Measurements from ENCODE around the gene KLK12.
"Not testable (repeated sequence)": the region's sequence is repeated elsewhere in the genome, so short reads cannot be mapped to it uniquely, and the experiment has no call there.

KLK12 gene

GRCh38 chr19:51015691-51016267, 19.0 kb downstream of the KLK12 start:
- DNase-seq (ENCODE audit: low read depth) = no peak

GRCh38 chr19:51014242-51014641, 20.6 kb downstream of the KLK12 start:
- DNase-seq (ENCODE audit: low read depth) = no peak

- DNase-seq (ENCODE audit: low read depth) = no peak
Observed at GRCh38 chr19:51012661-51013190, 22.1 kb downstream of the KLK12 start.

- DNase-seq (ENCODE audit: low read depth) = no peak
Observed at GRCh38 chr19:51010066-51010795, 24.6 kb downstream of the KLK12 start.

DNA sequence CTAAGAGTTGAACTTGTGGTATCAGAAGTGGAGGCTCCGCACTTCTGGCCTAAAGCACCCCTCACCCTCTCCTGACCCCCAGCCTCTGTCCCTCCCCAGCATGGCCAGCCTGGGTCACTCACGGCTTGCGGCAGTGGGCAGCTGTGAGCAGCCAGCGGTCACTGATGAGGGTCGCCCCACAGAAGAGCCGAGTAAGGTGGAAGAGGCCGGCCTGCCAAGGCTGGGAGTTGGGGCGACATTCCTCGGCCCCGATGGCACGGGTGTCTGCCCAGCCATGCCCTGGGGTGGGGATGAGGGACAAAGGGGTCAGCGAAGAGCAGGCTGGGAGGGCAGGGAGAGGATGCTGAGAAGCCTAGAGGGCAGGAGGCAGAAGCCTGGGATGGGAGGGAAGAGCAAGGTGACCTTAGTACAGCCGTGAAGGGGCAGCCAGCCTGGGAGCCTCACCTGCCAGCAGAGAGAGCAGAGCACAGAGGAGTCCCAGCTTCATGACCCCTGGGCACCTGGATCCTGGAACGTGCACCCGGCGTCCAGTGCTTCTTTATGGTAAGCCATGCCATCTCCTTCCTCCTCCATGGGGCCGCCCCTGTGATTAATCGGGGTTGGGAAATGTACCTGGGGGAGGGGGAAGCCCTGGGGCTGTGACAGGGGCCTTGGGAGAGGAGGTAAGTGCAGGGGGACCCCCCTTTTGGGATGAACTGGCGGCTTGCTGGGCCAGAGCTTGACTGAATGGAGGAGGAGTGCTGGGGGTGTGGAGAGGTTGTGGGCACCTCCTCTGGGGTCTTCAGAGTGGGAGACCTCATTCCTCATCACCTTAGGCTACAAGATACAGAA, 25.5 kb downstream of the KLK12 start:
- no peak for DNase-seq (ENCODE audit: low read depth)

- no peak for DNase-seq (ENCODE audit: low read depth)
Observed at GRCh38 chr19:51007488-51007887, 27.3 kb downstream of the KLK12 start.

DNA sequence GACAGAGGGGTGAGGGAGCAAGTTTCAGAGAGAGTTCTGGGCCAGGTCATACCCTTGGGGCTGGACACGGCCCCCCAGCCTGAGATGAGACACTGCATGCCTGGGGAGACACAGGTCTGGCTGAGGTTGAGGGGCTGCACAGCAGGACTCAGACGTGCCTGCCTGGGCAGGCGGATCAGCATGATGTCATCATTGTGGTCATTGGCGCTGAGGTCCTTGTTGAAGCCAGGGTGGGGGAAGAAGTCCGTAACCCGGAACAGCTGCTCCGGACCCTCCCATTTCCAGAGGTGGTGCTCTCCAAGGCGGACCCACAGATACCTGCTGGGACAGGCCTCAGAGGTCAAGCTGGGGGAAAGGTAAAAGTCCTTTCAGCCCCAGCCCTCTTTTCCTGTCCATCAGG, 28.4 kb downstream of the KLK12 start:
- DNase-seq (ENCODE audit: low read depth) = no peak

DNA sequence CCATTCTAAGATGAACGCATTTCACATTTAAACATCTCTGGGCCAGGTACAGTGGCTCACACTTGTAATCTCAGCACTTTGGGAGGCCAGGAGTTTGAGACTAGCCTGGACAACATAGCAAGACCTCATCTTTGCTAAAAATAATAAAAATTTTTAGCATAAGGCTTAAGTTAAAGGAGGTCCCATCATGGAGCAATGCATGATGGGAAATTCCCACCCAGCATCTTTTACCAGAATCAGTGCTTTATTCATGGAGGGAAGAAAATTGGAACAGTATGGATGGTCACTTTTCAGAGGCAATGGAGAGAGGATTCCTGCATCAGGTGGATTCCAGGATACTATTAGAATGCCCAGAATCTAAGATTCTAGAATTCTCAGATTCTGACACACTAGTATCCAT, 29.6 kb downstream of the KLK12 start:
- no peak for DNase-seq (ENCODE audit: low read depth)

GRCh38 chr19:51003316-51003715, 31.5 kb downstream of the KLK12 start:
- no peak for DNase-seq (ENCODE audit: low read depth)

DNA sequence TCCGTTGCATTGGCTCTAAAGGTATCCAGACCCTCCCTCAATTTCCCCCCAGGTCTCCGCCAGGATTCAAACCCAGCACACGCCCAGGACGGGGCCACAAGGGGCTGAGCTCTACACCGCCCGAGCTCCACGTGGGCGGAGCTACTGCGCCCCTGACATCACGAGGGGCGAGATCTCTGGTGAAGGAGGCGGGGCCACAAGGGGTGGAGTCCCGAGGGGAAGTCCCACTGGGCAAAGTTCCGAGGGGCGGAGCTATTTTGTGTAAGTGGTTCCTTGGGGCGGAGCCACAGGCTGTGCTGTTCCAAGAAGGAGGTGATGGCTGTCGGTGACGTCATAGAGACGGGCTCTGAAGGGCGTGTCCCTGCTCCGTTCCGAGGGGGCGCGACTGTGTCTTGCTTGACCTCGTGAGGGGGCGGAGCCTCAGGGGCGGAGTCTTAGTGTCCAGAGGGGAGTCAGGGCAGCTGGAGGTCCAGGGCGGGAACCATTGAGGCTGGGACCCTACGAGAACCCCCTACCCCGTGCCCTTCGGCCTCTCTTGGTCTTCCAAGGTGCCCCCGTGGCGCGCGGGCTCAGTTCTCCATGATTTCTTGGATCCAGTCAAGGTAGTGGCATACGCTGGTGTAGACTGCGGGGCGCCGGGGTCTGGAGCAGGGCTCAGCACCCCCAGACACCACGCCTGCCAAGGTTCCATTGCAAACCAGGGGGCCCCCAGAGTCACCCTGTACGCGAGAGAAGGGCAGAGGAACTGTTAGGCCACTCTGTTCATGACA, 32.1 kb downstream of the KLK12 start:
- no peak for DNase-seq (ENCODE audit: low read depth)

DNA sequence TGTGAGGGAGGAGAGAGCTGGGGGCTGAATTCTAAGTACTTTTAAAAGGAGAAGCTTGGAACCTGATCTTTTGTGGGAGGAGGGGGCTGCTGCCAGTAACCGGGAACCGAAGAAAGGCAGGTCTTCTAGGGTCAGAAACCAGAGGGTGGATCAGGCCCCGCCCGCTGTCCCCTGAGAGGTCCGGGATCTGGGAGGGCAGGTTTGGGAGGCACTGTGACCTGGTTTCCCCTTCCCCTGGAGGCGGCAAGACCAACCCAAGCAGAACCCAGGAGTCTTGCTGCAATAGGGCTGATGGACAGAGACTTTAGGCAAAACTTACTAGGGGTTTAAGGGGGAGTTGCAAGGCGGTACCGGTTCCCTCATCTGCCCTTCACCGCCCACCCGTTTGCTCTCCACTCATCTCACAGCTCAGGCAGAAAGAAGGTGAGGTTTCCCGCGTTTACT, 32.7 kb downstream of the KLK12 start:
- no peak for DNase-seq (ENCODE audit: low read depth)

- DNase-seq (ENCODE audit: low read depth) = no peak
Observed at GRCh38 chr19:51001515-51001914, 33.3 kb downstream of the KLK12 start, which contains the start of gene KLK8. Gene KLK8, minus strand, starts transcription at chr19:51001604. Its CDS starts 437 bp downstream, at chr19:51001167.

GRCh38 chr19:51000981-51001380, 33.8 kb downstream of the KLK12 start:
- no peak for DNase-seq (ENCODE audit: low read depth)

DNA sequence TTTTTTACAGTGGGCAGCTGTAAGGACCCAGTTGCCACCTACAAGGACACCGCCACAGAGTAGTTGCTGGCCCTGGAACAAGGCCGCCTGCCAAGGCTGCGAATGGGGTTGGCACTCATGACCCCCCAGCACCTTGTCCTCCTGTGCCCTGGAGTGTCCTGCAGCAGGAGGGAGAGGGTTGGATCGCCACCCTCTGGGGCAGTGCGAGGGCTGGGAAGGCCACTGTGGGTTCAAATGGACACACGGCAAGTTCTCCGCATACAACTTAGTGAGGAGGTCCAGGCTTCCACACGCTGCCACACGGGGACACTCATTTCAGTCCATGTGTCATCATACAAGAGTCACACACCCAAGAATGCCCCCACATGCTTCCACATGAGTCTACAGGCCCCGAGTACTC, 34.4 kb downstream of the KLK12 start:
- no peak for DNase-seq (ENCODE audit: low read depth)

DNA sequence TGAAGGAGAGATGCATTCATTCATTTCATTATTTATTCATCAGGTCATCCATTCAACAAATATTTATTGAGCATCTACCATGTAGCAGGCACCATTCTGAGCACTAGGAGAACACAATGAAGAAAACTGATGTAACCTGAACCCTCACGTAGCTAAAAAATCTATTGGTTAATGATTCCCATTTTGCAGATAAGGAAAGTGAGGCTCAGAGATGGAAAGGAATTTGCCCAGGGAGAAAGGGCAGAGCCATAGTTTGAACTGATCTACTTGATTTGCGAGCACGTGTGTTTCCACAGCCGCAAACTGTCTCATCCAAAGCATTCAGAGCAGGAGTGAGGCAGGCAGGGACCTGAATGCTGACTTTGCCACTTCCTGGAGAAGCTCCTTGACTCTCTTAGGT, 36.1 kb downstream of the KLK12 start:
- no peak for DNase-seq (ENCODE audit: low read depth)

GRCh38 chr19:50998061-50998460, 36.7 kb downstream of the KLK12 start:
- DNase-seq (ENCODE audit: low read depth) = no peak

DNA sequence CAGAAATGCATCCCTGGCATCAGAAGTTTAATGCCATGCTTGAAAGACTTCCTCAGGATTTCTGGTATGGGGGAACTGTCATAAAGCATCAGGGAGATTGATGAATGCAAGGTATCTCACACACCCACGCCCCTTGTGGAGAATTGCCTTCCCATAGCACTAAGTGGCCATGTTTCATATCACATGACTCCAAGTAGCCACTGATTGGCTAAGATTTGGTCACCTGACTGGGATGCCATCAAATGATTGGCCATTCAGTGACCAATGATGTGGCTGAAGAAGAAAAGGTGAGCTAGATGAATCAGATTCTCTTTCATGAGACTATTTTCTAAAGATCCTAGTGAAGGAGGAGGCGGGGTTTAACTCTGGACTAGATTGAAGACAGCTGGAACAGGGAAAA, 40.7 kb downstream of the KLK12 start:
- no peak for DNase-seq (ENCODE audit: low read depth)

GRCh38 chr19:50992666-50993035, 42.2 kb downstream of the KLK12 start:
- DNase-seq (ENCODE audit: low read depth) = no peak

DNA sequence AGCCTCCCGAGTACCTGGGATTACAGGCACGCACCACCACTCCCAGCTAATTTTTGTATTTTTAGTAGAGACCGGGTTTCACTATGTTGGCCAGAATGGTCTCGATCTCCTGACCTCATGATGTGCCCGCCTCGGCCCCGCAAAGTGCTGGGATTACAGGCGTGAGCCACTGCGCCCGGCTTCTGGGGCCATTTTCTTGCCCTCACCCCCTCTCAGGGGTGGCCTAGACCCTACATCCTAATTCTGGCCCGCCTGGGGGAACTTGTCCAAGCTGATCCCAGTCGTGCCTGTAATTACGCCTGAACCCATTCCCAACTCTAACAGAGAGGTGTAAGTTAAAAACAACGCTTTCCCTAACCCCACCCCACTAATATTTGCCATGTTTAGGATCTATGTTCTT, 50.4 kb downstream of the KLK12 start:
- not testable (repeated sequence) for DNase-seq (ENCODE audit: low read depth)

- DNase-seq (ENCODE audit: low read depth) = no peak
Observed at GRCh38 chr19:50983625-50984292, 51.0 kb downstream of the KLK12 start, which contains the start of gene KLK7. Gene KLK7, minus strand, starts transcription at chr19:50983917. Its CDS starts 1,518 bp downstream, at chr19:50982399.

DNA sequence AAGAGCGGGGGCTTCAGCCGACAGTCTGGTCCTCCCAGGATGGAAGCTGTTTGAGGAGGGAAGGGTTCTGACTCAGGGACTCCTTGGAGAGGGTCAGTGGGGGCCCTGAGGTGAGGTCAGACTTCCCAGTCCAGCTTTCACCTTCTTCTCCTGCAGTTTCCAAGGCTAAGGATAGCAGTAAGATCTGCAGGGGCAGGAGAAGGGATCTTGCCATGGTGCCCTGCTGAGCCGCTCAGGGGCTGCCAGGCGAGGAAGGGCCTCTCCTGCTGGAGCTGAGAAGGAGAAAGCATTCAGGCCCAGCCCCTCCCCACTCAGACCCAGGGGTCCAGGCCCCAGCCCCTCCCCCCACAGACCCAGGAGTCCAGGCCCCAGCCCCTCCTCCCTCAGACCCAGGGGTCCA, 52.6 kb downstream of the KLK12 start:
- no peak for DNase-seq (ENCODE audit: low read depth)

All from amniotic epithelial cell (primary cell).